MM.1S (cell line): ENCODE results near the gene ALDOB.

Experiments
- DNase-seq: peaks from one replicate; pipeline ENCODE4 v3.0.0-alpha.2; 2015
- H2AFZ ChIP-seq: fragments of 300-600 bp; sonication (generic); 2 replicates; pipeline ENCODE4 v1.6.0; 2016; ENCODE audit warnings: antibody characterized with exemption, low read length
- H3F3A ChIP-seq: fragments of 300-600 bp; sonication (generic); 2 replicates; pipeline ENCODE4 v1.6.1; 2016; ENCODE audit warnings: mild to moderate bottlenecking, antibody characterized with exemption, low read length, moderate library complexity, mixed read lengths; ENCODE audit not compliant: insufficient read depth
- H3K27ac ChIP-seq: fragments of 300-600 bp; sonication (generic); 2 replicates; pipeline ENCODE4 v1.5.1; 2016; ENCODE audit warnings: mild to moderate bottlenecking, low read length
- H3K27me3 ChIP-seq: fragments of 300-600 bp; sonication (generic); replicated peaks from 2 replicates; pipeline ENCODE4 v1.6.0; 2016; ENCODE audit warnings: low read length; ENCODE audit not compliant: insufficient read depth
- H3K36me3 ChIP-seq: fragments of 300-600 bp; sonication (generic); replicated peaks from 2 replicates; pipeline ENCODE4 v1.6.1; 2016; ENCODE audit warnings: mild to moderate bottlenecking, low read length, mixed read lengths; ENCODE audit not compliant: insufficient read depth
- H3K4me1 ChIP-seq: fragments of 300-600 bp; sonication (generic); 2 replicates; pipeline ENCODE4 v1.6.1; 2016; ENCODE audit warnings: low read length, mixed read lengths
- H3K4me2 ChIP-seq: fragments of 300-600 bp; sonication (generic); 2 replicates; pipeline ENCODE4 v1.6.0; 2016; ENCODE audit warnings: low read depth, low read length
- H3K4me3 ChIP-seq: fragments of 300-600 bp; sonication (generic); 2 replicates; pipeline ENCODE4 v1.5.1; 2016; ENCODE audit warnings: low read length, mixed read lengths
- H3K79me2 ChIP-seq: fragments of 300-600 bp; sonication (generic); 2 replicates; pipeline ENCODE4 v1.6.1; 2016; ENCODE audit warnings: mixed run types, low read length, mixed read lengths
- H3K9ac ChIP-seq: fragments of 300-600 bp; sonication (generic); 2 replicates; pipeline ENCODE4 v1.6.1; 2016; ENCODE audit warnings: low read length, mixed read lengths
- H3K9me2 ChIP-seq: fragments of 300-600 bp; sonication (generic); replicated peaks from 2 replicates; pipeline ENCODE4 v1.6.1; 2016; ENCODE audit warnings: mild to moderate bottlenecking, low read length, mixed read lengths; ENCODE audit not compliant: insufficient read depth
- H3K9me3 ChIP-seq: fragments of 300-600 bp; sonication (generic); replicated peaks from 2 replicates; pipeline ENCODE4 v1.6.1; 2016; ENCODE audit warnings: mild to moderate bottlenecking, low read length, mixed read lengths; ENCODE audit not compliant: insufficient read depth
- H4K20me1 ChIP-seq: fragments of 300-600 bp; sonication (generic); 2 replicates; pipeline ENCODE4 v1.6.1; 2016; ENCODE audit warnings: mild to moderate bottlenecking, low read length, moderate library complexity, mixed read lengths; ENCODE audit not compliant: insufficient read depth
- EZH2 ChIP-seq: fragments of 300-600 bp; sonication (generic); optimal IDR thresholded peaks from 2 replicates; pipeline ENCODE3; 2017; ENCODE audit warnings: low read depth, mild to moderate bottlenecking, antibody characterized with exemption, low read length, mixed read lengths
- EZH2phosphoT487 ChIP-seq: fragments of 300-600 bp; sonication (generic); IDR thresholded peaks from 2 replicates; pipeline ENCODE4 v1.6.1; 2018; ENCODE audit warnings: antibody characterized with exemption, low read length
- TF ChIP-seq, protein P1 (sequence below): fragments of 300-600 bp; sonication (generic); IDR thresholded peaks from 2 replicates; pipeline ENCODE4 v1.5.1; 2016; ENCODE audit warnings: antibody characterized with exemption, low read length, mixed read lengths

The ALDOB gene

DNA sequence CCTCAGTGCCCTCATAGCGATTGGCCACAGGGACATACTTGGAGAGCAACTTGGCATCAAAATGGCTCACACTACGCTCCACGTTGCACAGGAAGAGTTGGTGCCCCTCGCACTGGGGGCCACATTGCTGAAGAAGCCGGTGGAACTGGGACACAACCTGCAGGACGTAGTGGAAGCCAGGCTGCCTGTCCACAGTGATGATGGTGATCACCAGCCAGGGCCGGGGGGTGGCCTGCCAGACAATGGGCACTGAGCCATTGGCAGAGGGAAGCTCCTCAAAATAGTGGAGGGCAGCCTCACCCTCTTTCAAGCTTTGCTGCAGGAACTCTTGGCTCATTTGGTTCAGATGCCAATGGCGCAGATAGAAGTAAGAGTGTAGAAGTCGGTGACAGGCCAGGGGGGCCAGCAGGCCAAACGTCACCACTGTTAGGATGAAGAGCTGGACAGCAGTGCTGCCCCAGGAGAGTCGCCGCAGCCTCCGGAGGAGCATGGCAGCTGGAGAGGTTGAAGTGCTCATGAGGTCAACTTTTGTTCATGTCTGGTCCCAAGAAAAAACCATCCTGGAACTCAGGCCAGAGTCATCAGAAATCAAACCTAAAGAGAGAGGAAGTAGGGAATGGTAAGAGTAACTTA lies 41.1 kb upstream of the ALDOB start:
- Histone ChIP-seq H2AFZ (no peak overlapping the region), H3K27ac (no peak overlapping the region), H3K9ac (no peak overlapping the region), H3K4me3 (no peak overlapping the region), H4K20me1 (no peaks in the 10 kb centered on the region), H3K9me2 (no peaks in the 10 kb centered on the region), H3F3A (no peaks in the 10 kb centered on the region), H3K4me1 (no peaks in the 10 kb centered on the region), H3K79me2 (no peaks in the 10 kb centered on the region), H3K36me3 (no peaks in the 10 kb centered on the region), H3K4me2 (no peak overlapping the region), H3K9me3 (no peaks in the 10 kb centered on the region), H3K27me3 (no peaks in the 10 kb centered on the region)
- TF ChIP-seq, protein P1, sequence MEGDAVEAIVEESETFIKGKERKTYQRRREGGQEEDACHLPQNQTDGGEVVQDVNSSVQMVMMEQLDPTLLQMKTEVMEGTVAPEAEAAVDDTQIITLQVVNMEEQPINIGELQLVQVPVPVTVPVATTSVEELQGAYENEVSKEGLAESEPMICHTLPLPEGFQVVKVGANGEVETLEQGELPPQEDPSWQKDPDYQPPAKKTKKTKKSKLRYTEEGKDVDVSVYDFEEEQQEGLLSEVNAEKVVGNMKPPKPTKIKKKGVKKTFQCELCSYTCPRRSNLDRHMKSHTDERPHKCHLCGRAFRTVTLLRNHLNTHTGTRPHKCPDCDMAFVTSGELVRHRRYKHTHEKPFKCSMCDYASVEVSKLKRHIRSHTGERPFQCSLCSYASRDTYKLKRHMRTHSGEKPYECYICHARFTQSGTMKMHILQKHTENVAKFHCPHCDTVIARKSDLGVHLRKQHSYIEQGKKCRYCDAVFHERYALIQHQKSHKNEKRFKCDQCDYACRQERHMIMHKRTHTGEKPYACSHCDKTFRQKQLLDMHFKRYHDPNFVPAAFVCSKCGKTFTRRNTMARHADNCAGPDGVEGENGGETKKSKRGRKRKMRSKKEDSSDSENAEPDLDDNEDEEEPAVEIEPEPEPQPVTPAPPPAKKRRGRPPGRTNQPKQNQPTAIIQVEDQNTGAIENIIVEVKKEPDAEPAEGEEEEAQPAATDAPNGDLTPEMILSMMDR: no peak
- TF ChIP-seq EZH2 (no peak), EZH2phosphoT487 (no peak)
- DNase-seq: no peak

DNA sequence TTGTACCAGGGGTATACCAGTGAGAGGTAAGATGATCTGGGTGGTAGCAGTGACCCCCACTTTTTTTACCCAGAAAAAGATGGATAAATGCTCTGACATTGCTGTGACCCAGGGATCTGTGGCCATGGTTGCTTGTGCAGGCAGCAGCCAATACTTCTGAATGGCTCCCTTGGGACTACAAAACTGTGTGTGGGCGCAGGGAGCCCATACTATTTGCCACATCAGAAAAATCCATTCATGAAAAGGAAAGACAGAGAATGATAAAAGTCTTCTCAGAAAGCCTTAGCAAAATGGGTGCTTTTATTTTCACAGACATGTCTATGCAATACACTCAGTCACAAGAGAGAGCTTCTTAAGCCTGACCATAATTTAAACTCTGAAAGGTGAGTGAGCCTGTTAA lies 37.3 kb upstream of the ALDOB start:
- no peaks in the 10 kb centered on the region for H3F3A ChIP-seq
- H3K36me3 ChIP-seq: no peaks in the 10 kb centered on the region
- no peaks in the 10 kb centered on the region for H3K4me1 ChIP-seq
- no peaks in the 10 kb centered on the region for H3K27me3 ChIP-seq
- no peak overlapping the region for H3K27ac ChIP-seq
- DNase-seq: no peak
- no peak overlapping the region for H3K9ac ChIP-seq
- no peak overlapping the region for H3K4me2 ChIP-seq
- H3K9me3 ChIP-seq: no peaks in the 10 kb centered on the region
- H3K79me2 ChIP-seq: no peaks in the 10 kb centered on the region
- TF ChIP-seq EZH2phosphoT487: no peak
- no peak for TF ChIP-seq EZH2
- H3K4me3 ChIP-seq: no peak overlapping the region
- no peaks in the 10 kb centered on the region for H4K20me1 ChIP-seq
- no peaks in the 10 kb centered on the region for H3K9me2 ChIP-seq
- no peak overlapping the region for H2AFZ ChIP-seq

DNA sequence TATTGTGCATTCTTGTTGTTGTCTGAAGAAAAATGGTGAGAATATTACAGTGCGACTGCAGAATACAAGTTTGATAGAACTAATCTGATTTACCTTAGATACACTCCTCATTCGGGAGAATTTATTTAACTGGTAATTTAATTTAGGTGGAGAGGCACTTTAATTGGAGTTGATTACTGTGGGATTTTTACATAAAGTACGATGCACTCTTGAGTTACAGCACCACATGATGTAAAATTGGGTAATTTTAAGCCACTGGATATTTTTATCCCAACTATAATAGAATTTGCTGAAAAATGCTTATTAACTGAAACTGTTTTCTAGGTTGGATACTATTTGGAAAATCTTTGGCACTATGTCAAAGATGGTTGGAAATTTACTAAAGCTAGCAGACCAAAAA lies 35.4 kb upstream of the ALDOB start:
- TF ChIP-seq, protein P1: no peak
- TF ChIP-seq EZH2phosphoT487: no peak
- TF ChIP-seq EZH2: no peak
- Histone ChIP-seq H3K27ac (no peak overlapping the region), H3K4me1 (no peaks in the 10 kb centered on the region), H3K27me3 (no peaks in the 10 kb centered on the region), H3K36me3 (no peaks in the 10 kb centered on the region), H3K9ac (no peak overlapping the region), H3K4me3 (no peak overlapping the region), H3K9me2 (no peaks in the 10 kb centered on the region), H3F3A (no peaks in the 10 kb centered on the region), H3K9me3 (no peaks in the 10 kb centered on the region), H3K4me2 (no peak overlapping the region), H2AFZ (no peak overlapping the region), H4K20me1 (no peaks in the 10 kb centered on the region), H3K79me2 (no peaks in the 10 kb centered on the region)
- no peak for DNase-seq

DNA sequence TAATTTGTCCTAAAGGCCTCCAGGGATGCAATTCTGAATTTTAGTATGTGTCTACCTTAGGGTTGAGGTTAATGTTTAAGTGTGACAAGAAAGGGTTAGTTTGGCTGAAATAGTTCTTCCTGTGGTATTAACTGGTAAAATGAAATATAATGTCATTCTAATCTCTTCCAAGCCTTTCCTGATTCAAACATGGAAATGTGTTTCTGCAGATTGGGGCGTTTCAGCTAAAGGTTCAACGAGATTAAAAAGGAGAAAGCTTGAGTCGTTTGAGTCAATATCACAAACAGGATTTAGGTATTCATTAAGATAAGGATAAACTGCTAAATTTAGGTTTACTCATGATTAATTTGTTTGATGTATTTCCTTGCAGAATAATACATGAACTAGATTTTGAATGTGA lies 34.4 kb upstream of the ALDOB start:
- Histone ChIP-seq H3K4me3 (no peak overlapping the region), H3K27ac (no peak overlapping the region), H3K4me2 (no peak overlapping the region), H3K9me2 (no peaks in the 10 kb centered on the region), H3K9ac (no peak overlapping the region), H3K27me3 (no peaks in the 10 kb centered on the region), H3K36me3 (no peaks in the 10 kb centered on the region), H4K20me1 (no peaks in the 10 kb centered on the region), H3K4me1 (no peaks in the 10 kb centered on the region), H3F3A (no peaks in the 10 kb centered on the region), H3K9me3 (no peaks in the 10 kb centered on the region), H3K79me2 (no peaks in the 10 kb centered on the region), H2AFZ (no peak overlapping the region)
- DNase-seq: no peak
- TF ChIP-seq, protein P1: no peak
- TF ChIP-seq EZH2phosphoT487 (no peak), EZH2 (no peak)
